ENCODE measurements around the gene THBS3. TPM values are rescaled to one million over a fixed set of nuclear protein-coding genes. Genes with fewer than 3 reads are reported as not detected.
"Not testable (repeated sequence)": the region's sequence is repeated elsewhere in the genome, so short reads cannot be mapped to it uniquely, and the experiment has no call there.

Gene THBS3
- total RNA-seq, 1 experiment from 2014 or later: 36.8 TPM

DNA sequence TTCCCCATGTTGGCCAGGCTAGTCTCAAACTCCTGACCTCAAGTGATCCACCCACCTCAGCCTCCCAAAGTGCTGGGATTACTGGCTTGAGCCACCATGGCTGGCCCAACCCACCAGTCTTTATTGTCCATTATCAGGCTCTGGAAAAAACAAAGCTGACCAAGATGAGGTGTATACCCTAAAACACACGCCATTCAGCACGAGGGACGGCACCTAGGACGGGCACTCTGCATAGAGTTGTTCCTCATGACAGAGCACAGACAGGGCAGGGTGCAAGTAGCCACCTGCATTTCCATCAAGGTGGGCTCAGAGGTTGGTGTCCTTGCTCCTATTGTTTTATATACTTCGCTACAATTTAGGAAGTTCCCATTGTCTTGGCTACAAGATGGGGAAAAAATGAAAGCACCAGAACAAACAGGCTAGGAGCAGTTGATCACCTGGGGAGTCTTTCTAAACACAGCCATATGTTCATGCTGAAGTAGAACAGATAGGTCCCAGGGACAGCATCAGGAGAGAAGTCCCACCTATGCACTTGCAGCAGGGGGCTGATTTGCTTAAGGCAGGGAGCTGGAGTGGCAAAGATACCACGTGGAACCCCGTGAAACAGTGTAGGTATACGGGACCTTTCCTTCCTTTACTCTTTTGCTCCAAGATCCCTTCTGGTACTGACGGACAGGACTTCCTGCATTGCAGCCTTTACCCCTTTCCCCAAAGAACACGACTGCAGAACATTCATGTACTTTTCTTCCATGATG is 39.1 kb downstream of the THBS3 start:
- H3K4me3 Mint-ChIP-seq (ENCODE audit: low read depth, unreplicated experiment): no peak overlapping the region
- H3K27me3 Mint-ChIP-seq (ENCODE audit: unreplicated experiment): peaks cover 4% of the 10 kb centered on the region
- intact Hi-C loops (cut with micrococcal nuclease; ENCODE audit: unreplicated experiment): loop anchor here (1.0 to 5.0 kb wide), 2 partner anchors 41 to 74 kb away; partner anchors contain the start of gene EFNA1
- H3K4me1 Mint-ChIP-seq (ENCODE audit: low read depth, unreplicated experiment): peaks cover 17% of the 10 kb centered on the region
- BruUV-seq (replicated peaks): no TSS peak
- CTCF ChIA-PET: interaction anchor here (1.3 to 3.5 kb wide), 9 partner anchors 18 to 83 kb away, joined by 5 to 68 read pairs (median 8); partner anchors contain the start of gene EFNA1
- no peak for DNase-seq
- H3K36me3 Mint-ChIP-seq (ENCODE audit: insufficient read depth, unreplicated experiment): peaks cover 44% of the 10 kb centered on the region
- TF ChIP-seq, protein P1, sequence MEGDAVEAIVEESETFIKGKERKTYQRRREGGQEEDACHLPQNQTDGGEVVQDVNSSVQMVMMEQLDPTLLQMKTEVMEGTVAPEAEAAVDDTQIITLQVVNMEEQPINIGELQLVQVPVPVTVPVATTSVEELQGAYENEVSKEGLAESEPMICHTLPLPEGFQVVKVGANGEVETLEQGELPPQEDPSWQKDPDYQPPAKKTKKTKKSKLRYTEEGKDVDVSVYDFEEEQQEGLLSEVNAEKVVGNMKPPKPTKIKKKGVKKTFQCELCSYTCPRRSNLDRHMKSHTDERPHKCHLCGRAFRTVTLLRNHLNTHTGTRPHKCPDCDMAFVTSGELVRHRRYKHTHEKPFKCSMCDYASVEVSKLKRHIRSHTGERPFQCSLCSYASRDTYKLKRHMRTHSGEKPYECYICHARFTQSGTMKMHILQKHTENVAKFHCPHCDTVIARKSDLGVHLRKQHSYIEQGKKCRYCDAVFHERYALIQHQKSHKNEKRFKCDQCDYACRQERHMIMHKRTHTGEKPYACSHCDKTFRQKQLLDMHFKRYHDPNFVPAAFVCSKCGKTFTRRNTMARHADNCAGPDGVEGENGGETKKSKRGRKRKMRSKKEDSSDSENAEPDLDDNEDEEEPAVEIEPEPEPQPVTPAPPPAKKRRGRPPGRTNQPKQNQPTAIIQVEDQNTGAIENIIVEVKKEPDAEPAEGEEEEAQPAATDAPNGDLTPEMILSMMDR (IDR thresholded peaks at IDR 0.05; ENCODE audit: unreplicated experiment): no peak
- no peaks in the 10 kb centered on the region for H3K9me3 Mint-ChIP-seq (ENCODE audit: low read depth, unreplicated experiment)
- no peak overlapping the region for H3K27ac Mint-ChIP-seq (ENCODE audit: unreplicated experiment)

DNA sequence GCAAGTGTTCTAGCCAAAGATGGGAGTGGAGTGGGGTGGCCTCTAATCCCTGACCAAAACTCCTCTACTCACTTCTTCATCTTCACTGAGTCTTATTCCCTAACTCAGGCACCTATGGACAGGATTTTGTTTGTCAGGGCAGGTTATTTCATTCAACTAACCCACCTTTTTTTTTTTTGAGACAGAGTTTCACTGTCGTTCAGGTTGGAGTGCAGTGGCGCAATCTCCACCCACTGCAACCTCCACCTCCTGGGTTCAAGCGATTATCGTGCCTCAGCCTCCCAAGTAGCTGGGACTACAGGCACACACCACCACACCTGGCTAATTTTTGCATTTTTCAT is 39.6 kb downstream of the THBS3 start:
- H3K9me3 Mint-ChIP-seq (ENCODE audit: low read depth, unreplicated experiment); H3K27me3 Mint-ChIP-seq (ENCODE audit: unreplicated experiment); BruUV-seq (replicated peaks); DNase-seq; H3K27ac Mint-ChIP-seq (ENCODE audit: unreplicated experiment): not testable (repeated sequence)
- peak overlapping the region; percentile 53 for H3K4me3 Mint-ChIP-seq (ENCODE audit: low read depth, unreplicated experiment)
- H3K36me3 Mint-ChIP-seq (ENCODE audit: insufficient read depth, unreplicated experiment): peaks cover 38% of the 10 kb centered on the region
- H3K4me1 Mint-ChIP-seq (ENCODE audit: low read depth, unreplicated experiment): peaks cover 12% of the 10 kb centered on the region
- intact Hi-C loops (cut with micrococcal nuclease; ENCODE audit: unreplicated experiment): loop anchor here (1.0 to 5.0 kb wide), 2 partner anchors 41 to 74 kb away; partner anchors contain the start of gene EFNA1
- CTCF ChIA-PET: interaction anchor here (1.3 to 3.5 kb wide), 10 partner anchors 17 to 83 kb away, joined by 5 to 68 read pairs (median 8); partner anchors contain the start of gene EFNA1

DNA sequence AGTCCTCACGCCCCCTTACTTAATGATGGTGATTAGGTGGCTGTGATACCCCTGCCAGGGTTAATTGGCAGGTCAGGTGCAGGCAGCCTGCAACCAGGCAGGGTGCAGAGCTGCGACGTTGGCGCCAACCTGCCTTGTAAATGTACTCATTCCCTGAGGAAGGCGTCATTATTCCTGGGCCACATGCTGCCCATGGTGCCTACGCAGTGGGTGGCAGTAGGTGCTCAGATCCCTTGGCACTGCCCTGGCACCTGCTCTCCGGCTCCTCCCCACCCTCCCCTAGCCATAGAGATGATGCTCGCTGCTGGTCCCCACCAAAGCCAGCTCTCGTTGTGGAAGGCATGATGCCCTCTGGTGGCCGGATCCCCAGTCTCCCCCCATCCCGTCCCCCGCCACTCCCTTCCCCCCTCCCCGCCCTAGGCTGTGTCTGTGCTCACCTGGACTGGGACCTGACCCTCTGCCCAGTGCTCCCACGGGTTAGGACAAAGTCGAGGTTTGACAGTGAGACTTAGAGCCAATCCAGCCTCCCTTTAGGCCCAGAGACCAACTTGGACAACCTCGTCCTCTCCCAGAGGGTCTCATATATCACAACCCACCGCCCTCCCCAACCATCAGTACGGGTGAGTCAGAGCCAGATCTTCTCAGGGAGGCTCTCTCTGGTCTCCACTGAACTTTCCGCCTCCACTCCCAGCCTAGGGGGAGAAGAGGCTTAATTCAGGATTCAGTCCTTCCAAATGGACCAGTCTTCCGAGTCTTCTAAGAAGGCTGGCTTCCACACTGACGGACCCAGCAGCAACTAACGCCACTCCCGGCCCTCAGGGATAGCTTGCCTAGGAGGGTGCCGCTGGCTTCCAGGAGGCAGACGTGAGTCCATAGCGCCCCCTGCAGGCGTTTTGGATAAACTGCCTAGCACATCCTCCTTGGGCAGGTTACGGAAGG is 40.3 kb downstream of the THBS3 start:
- H3K9me3 Mint-ChIP-seq (ENCODE audit: low read depth, unreplicated experiment): no peaks in the 10 kb centered on the region
- H3K4me1 Mint-ChIP-seq (ENCODE audit: low read depth, unreplicated experiment): peaks cover 7% of the 10 kb centered on the region
- no peaks in the 10 kb centered on the region for H3K27me3 Mint-ChIP-seq (ENCODE audit: unreplicated experiment)
- intact Hi-C loops (cut with micrococcal nuclease; ENCODE audit: unreplicated experiment): loop anchor here (1.0 to 5.0 kb wide), 4 partner anchors 40 to 76 kb away; partner anchors contain the start of gene EFNA1
- TF ChIP-seq, protein P1 (IDR thresholded peaks at IDR 0.05; ENCODE audit: unreplicated experiment): peak; percentile 91
- no peak overlapping the region for H3K27ac Mint-ChIP-seq (ENCODE audit: unreplicated experiment)
- peak overlapping the region; percentile 53 for H3K4me3 Mint-ChIP-seq (ENCODE audit: low read depth, unreplicated experiment)
- peaks cover 32% of the 10 kb centered on the region for H3K36me3 Mint-ChIP-seq (ENCODE audit: insufficient read depth, unreplicated experiment)
- CTCF ChIA-PET: interaction anchor here (0.5 to 3.5 kb wide), 15 partner anchors 17 to 194 kb away, joined by 3 to 68 read pairs (median 6); partner anchors contain the start of gene EFNA1
- no TSS peak for BruUV-seq (replicated peaks)
- DNase-seq: peak; percentile 93

- H3K27me3 Mint-ChIP-seq (ENCODE audit: unreplicated experiment): no peaks in the 10 kb centered on the region
- no TSS peak for BruUV-seq (replicated peaks)
- H3K9me3 Mint-ChIP-seq (ENCODE audit: low read depth, unreplicated experiment): no peaks in the 10 kb centered on the region
- no peak for DNase-seq
- intact Hi-C loops (cut with micrococcal nuclease; ENCODE audit: unreplicated experiment): loop anchor here (1.0 to 5.0 kb wide), 3 partner anchors 39 to 75 kb away; partner anchors contain the start of gene EFNA1
- no peak overlapping the region for H3K4me3 Mint-ChIP-seq (ENCODE audit: low read depth, unreplicated experiment)
- TF ChIP-seq, protein P1 (IDR thresholded peaks at IDR 0.05; ENCODE audit: unreplicated experiment): no peak
- no peaks in the 10 kb centered on the region for H3K4me1 Mint-ChIP-seq (ENCODE audit: low read depth, unreplicated experiment)
- CTCF ChIA-PET: interaction anchor here (0.5 to 3.5 kb wide), 17 partner anchors 16 to 193 kb away, joined by 3 to 68 read pairs (median 5); partner anchors contain the start of gene EFNA1
- H3K27ac Mint-ChIP-seq (ENCODE audit: unreplicated experiment): no peak overlapping the region
- peaks cover 25% of the 10 kb centered on the region for H3K36me3 Mint-ChIP-seq (ENCODE audit: insufficient read depth, unreplicated experiment)
Observed at GRCh38 chr1:155166471-155167165, 41.1 kb downstream of the THBS3 start.
